Measurements from ENCODE around the gene COL1A2. TPM values are rescaled to one million over a fixed set of nuclear protein-coding genes. Genes with fewer than 3 reads are reported as not detected.
A peak's percentile ranks its signal among the peaks of the same experiment; 100 is the strongest.

COL1A2 gene
- total and polyA plus RNA-seq, 2 of the 4 experiments (the other 2 are of a cell fraction), result 1,211 to 4,454 TPM

GRCh38 chr7:94422827-94423460 is 28.2 kb downstream of the COL1A2 start:
- Histone ChIP-seq H3K4me2 (ENCODE audit: low read depth, low read length) (no peak overlapping the region), H4K91ac (ENCODE audit: insufficient read depth, low read depth, low read length) (peak overlapping the region; percentile 37; the same call in 1 of the 2 replicates), H2BK20ac (ENCODE audit: low read depth, low read length) (peak overlapping the region; percentile 18; the same call in 1 of the 2 replicates), H3K4me3 (ENCODE audit: insufficient read depth, low read depth, low read length) (no peak overlapping the region), H3K27me3 (ENCODE audit: control insufficient read depth, insufficient read depth, low read length) (no peaks in the 10 kb centered on the region), H2AFZ (replicated peaks; ENCODE audit: low read length, poor library complexity) (no peak overlapping the region), H3K9me1 (ENCODE audit: insufficient read depth, low read length) (peaks cover 14% of the 10 kb centered on the region), H2BK15ac (ENCODE audit: low read depth, low read length) (0 out of 3 replicates have a peak overlapping the region, but pooled peaks have one; percentile 18), H3K18ac (ENCODE audit: low read depth, low read length) (peak overlapping the region; percentile 70), H2BK5ac (ENCODE audit: low read depth, low read length, poor library complexity, severe bottlenecking) (peak overlapping the region; percentile 99), H2BK120ac (ENCODE audit: low read depth, low read length) (peak overlapping the region; percentile 43), H4K5ac (ENCODE audit: low read depth, low read length) (peak overlapping the region; percentile 57), H2AK5ac (ENCODE audit: low read depth, low read length) (peak overlapping the region; percentile 89; the same call in 1 of the 2 replicates), H3K56ac (ENCODE audit: extremely low read depth, insufficient read depth, low read length) (peak overlapping the region; percentile 27; the same call in 1 of the 2 replicates), H2AK9ac (replicated peaks; ENCODE audit: low read depth, low read length, poor library complexity) (no peak overlapping the region), H3K23ac (ENCODE audit: low read depth, low read length) (peak overlapping the region; percentile 51; the same call in 1 of the 2 replicates), H3K4ac (ENCODE audit: low read depth, low read length) (peak overlapping the region; percentile 78), H4K20me1 (ENCODE audit: insufficient read depth, low read length) (peaks cover 50% of the 10 kb centered on the region), H3K27ac (ENCODE audit: insufficient read depth, low read length) (peak overlapping the region; percentile 100), H3K36me3 (ENCODE audit: control insufficient read depth, insufficient read depth, low read length) (peaks cover 88% of the 10 kb centered on the region), H3K9me3 (ENCODE audit: control insufficient read depth, insufficient read depth, low read length) (no peaks in the 10 kb centered on the region), H3K9ac (ENCODE audit: low read depth, low read length) (peak overlapping the region; percentile 72), H3K79me1 (ENCODE audit: low read depth in 1 of 2, low read length in 2 of 2) (peaks cover 37 to 58% of the 10 kb centered on the region in 2 experiments), H3K4me1 (ENCODE audit: control insufficient read depth, insufficient read depth, low read length) (peaks cover 19% of the 10 kb centered on the region), H4K8ac (ENCODE audit: low read depth in 2 of 2, low read length in 2 of 2) (peak overlapping the region; percentile 42 to 75; a peak in 2 of 4 replicates), H3K14ac (replicated peaks; ENCODE audit: low read depth, low read length) (peak overlapping the region; percentile 68)
- ATAC-seq (ENCODE audit: low read depth) (no peak), DNase-seq (no peak)
- TF ChIP-seq RAD21 (IDR thresholded peaks at IDR 0.05; ENCODE audit: low read length), result no peak
- peak; percentile 52 for TF ChIP-seq CEBPB (IDR thresholded peaks at IDR 0.05; ENCODE audit: low read depth, low read length)
- dilution Hi-C loops (cut with HindIII; ENCODE audit: low sequenced_read_pairs, unreplicated experiment) (no loop called here), in situ Hi-C loops (cut with MboI; ENCODE audit: low sequenced_read_pairs) (no loop called here), intact Hi-C loops (cut with micrococcal nuclease) (no loop called here)
- BruUV-seq (replicated peaks), result no TSS peak
- WGBS, 2 experiments (ENCODE audit: extremely low coverage in 2 of 2, insufficient read length in 1 of 2), result 80% methylated on average over 1 of the region's 5 CpGs; no CpG with 5 or more reads in 1 of the 2 experiments
- ChIA-PET CTCF (interaction anchor here (3.6 kb wide), 1 partner anchor 127 kb away, joined by 13 read pairs; no protein-coding TSS in a partner anchor), POLR2A (ENCODE audit: unreplicated experiment) (interaction anchor here (0.5 kb wide), 2 partner anchors 12 to 127 kb away, joined by 3 to 5 read pairs; no protein-coding TSS in a partner anchor)
